Activated CD8-positive, alpha-beta memory T cell treated with anti-CD3 and anti-CD28 coated beads, Interleukin-2, amount 50 U/mL, for 48 hours (primary cell): ENCODE measurements around the gene SEMA6A.

Experiments used
- DNase-seq: peaks from one replicate; pipeline ENCODE4 v3.0.0-alpha.2; 2020

Gene SEMA6A

GRCh38 chr5:116453988-116454411, 120.6 kb downstream of the SEMA6A start:
- no peak for DNase-seq

DNA sequence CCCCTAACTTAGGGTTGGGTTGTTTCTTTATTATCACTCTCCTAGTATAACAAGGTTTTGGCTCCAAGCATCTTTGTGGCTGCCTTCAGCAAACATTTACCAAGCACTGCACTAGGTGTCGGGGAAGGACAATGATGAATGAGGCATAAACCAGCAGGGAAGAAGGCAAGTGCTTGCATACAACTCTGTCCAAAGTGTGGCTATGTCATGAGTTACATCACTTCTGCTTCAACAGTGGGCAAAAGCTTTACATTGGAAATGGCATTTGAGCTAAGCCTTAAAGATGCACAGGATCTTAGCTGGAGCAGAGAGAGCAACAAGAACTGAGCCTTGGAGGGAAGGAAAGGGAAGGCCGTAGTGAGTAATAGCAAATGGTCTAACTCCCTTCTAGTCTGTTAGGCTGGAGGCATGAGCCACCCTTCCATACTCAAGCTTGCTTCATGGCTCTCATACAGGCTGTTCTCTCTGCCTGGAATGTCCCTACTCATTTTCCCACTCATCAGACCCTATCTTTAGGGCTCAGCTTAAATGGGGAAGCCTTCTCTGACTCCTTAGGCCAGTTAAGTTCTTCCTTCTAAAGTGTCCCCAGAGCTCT, 121.8 kb downstream of the SEMA6A start:
- DNase-seq, result no peak

DNA sequence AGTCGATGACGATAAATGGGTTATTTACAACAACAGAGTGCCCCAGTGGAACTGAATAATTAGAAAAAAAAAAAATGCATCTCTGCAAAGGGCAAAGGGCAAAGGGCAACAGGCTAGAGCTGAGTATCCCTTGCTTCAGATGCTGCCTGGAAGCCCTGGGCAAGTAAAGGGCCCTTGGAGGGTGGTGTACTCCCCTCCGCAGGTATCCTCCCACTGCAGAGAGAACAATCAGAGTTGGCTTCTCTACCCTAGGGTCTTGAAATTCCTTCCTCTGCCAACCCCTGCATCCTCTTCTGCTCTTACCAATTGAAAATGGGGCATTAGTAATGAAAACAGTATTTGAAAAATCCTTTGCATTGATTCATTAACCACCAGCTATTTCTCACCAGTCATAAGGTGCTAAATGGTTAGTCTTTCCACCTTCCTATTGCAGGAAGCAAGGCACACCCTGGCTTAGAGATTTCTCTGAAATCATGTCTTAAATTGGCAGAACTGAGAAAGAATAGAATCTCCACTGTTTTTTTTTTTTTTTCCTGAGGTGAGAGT, 122.6 kb downstream of the SEMA6A start:
- DNase-seq, result no peak

- DNase-seq, result no peak
Measured at GRCh38 chr5:116451066-116451465, 123.6 kb downstream of the SEMA6A start.

GRCh38 chr5:116449458-116449857, 125.2 kb downstream of the SEMA6A start:
- no peak for DNase-seq

- no peak for DNase-seq
Measured at GRCh38 chr5:116448870-116449427, 125.7 kb downstream of the SEMA6A start.

DNA sequence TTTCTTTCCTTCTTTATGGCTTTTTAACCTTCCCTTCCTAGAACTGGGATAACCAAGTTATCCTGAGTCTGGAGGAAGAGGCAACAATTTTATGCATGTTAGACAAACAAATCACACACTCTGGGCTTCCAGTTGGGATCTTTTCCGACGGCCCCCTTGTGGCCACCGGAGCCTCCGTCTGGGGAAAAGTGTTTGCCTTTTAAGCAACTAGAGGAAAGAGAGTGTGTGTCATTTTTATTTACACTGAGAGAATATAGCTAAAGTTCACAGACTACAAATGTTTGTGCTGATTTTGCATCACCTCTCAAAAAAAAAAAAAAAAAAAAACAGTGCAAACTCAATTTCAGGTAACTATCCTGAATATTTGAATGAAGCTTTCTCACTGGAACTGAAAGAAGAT, 126.2 kb downstream of the SEMA6A start:
- no peak for DNase-seq

- DNase-seq, result no peak
Measured at GRCh38 chr5:116446356-116447005, 128.1 kb downstream of the SEMA6A start.

DNA sequence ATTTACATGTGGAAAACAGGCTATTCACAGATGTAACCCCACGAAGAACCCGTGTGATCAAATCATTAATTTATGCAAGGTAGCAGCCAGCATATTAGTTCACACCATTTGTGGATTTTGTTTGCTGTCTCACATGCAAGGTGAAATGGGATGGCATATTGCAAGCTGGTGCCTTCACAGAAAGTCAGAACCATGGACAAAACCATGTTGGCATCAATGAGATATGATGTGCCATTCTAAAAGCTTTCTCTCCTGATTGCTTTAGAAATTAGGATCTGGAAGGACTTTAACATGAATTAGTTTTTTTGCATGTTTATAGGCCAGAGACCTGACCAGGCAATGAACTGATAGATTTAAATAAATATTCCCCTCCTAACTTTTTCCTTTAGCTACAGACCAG, 129.3 kb downstream of the SEMA6A start:
- DNase-seq, result no peak

- no peak for DNase-seq
Measured at GRCh38 chr5:116444373-116445295, 130.0 kb downstream of the SEMA6A start.

DNA sequence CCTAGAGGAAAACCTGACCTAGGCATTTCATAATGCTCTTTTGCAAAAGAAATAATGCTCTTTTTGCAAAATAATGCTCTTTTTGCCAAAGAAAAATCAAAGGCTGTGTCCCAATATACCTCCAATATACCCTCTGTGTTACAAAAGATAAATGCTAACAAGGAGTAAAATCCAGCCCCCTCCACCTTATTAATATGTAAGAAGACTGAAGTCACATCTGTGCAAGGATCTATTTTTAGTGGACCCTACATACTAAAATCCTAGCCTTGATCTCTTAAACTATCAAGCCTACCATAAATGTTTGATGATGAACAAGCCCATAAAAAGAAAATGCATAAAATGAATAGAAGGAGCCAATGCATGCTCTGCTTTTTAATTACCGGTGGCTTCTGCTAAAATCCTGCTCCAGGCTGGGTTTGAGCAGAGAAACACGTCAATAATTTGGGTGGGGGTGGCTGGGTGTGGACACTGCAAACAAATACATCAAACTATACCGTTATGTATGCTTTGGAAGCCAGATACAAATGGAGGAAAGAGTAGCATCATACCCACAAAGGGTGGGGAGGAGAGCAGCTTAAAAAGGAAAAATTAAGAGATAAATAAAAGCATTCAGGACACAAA, 131.6 kb downstream of the SEMA6A start:
- DNase-seq, result no peak

DNA sequence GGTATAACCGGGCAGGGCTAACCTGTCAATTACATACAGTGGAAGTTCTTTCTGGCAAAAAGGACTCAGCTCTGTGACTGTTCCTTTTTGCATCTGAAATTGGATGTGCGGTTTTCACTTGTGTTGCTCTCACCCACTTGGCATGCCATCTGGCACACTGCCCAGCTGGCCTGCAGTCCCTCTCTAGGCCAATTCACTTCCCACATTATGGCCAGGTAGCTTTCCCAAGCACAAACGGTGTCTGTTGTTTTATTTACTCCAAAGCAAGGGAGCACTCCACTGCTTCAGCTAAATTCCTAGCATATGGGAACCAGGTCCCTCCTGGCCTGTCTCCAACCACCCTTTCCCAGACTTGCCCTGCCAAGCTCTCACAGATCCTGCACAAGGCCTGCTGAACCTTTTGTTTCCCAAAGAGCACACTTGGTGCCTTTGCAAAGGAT, 132.5 kb downstream of the SEMA6A start:
- DNase-seq, result no peak

GRCh38 chr5:116441223-116441622, 133.4 kb downstream of the SEMA6A start:
- DNase-seq, result no peak

- DNase-seq, result no peak
Measured at GRCh38 chr5:116440457-116441001, 134.1 kb downstream of the SEMA6A start.

DNA sequence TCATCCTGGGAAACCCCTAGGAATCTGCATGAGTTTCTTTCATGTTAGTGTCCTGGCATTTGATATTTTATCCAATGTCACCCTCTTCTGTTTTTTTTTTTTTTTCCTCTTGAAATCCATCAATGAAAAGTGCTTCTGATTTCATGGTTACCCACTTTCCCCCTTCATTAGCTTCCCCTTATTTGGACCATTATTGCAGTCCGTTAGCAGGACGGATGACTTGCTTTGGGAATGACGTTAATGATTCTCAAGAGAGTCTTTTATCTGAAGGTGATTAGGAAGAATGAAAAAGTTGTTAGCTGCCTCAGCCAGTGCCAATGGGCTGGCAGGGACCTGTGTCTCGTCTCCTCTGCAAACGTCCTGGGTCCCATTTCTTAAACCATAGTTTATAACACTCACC, 134.7 kb downstream of the SEMA6A start:
- DNase-seq, result no peak

GRCh38 chr5:116438979-116439554, 135.6 kb downstream of the SEMA6A start:
- no peak for DNase-seq

GRCh38 chr5:116437922-116438578, 136.6 kb downstream of the SEMA6A start:
- no peak for DNase-seq

GRCh38 chr5:116437351-116437705, 137.3 kb downstream of the SEMA6A start:
- DNase-seq, result no peak

DNA sequence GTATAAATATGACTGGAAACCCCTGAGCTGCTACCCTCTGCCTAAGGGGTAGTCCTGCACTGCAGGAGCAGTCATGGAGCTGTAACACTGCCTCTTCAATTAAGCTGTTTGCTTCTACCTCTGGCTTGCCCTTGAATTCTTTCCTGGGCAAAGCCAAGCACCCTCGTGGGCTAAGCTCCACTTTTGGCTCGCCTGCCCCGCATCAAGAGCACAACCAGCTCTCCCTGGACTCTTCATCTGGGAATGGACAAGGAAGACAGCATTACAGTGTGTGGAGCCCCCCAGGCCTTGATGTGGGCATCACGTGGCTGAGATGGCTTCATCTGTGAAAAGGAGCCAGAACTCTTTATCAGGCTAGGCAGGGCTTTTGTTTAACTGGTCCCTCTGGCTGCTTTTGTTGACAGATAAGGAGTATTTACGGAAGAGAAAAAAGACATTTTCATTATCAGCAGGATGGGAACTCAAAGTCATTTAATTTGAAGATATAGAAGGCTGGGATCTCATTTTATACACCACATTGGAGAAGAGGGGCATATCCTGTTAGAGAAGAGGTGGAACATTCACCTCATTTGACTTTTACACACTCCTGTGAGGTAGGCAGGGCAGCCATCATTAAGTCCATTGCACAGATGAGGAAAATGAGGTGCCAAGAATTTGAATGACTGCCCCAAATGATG, 137.8 kb downstream of the SEMA6A start:
- DNase-seq, result no peak

DNA sequence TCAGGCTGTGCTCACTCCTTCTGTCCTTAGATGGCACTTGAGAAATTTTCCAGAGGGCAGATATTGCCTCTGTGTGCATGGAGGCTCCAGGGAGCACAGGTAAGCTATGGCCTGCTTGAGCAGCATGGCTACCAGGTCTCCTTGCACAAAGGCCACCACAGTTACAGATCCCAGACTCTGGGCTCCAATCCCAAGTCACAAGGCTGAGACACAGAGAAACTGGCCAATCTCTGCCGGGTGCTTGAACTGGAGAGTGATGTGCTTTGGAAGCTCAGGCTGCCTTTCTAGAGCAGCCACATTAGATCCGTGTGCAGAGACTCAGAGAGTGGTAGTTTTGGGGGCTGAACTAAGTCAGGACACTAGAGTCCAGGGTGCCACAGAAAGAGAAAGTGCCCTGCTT, 145.7 kb downstream of the SEMA6A start:
- no peak for DNase-seq

DNA sequence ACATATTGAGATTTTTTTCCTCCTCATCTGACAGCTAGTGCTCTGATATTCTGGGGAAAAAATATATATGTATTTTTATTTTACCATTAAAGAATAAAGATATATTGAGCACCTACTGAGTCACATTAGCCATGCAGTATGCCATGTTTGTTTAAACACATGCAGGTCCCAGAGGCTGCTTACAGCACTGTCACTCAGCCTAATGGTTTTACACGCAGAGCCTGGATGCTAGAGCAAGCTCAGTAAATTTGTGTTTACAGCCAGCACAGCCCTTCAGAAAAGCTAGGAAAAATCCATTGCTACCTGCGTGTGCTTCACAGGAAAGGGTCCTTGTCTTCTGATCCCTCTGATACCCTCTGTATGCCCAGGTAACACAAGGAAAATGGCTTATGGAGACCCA, 146.2 kb downstream of the SEMA6A start:
- no peak for DNase-seq
